Nephron progenitor cell (in vitro differentiated cells): ENCODE results near the gene DNAH1.

Experiments
- DNase-seq: peaks from one replicate; pipeline ENCODE4 v3.0.0; 2021
- H3K27ac Mint-ChIP-seq: 2 replicates; pipeline ENCODE4 v1.8.0; 2021; ENCODE audit warnings: mild to moderate bottlenecking, moderate library complexity, mixed read lengths
- H3K27me3 Mint-ChIP-seq: 2 replicates; pipeline ENCODE4 v1.8.0; 2021; ENCODE audit warnings: mild to moderate bottlenecking, low read depth, mixed read lengths; ENCODE audit not compliant: poor library complexity
- H3K36me3 Mint-ChIP-seq: 2 replicates; pipeline ENCODE4 v1.8.0; 2021; ENCODE audit warnings: low read depth, mixed read lengths
- H3K4me1 Mint-ChIP-seq: 2 replicates; pipeline ENCODE4 v1.8.0; 2021; ENCODE audit warnings: mixed read lengths
- H3K4me3 Mint-ChIP-seq: 2 replicates; pipeline ENCODE4 v1.8.0; 2021; ENCODE audit warnings: mild to moderate bottlenecking, moderate library complexity, mixed read lengths
- H3K9me3 Mint-ChIP-seq: 2 replicates; pipeline ENCODE4 v1.8.0; 2021; ENCODE audit warnings: mild to moderate bottlenecking, moderate library complexity, mixed read lengths
- TF ChIP-seq, protein P1 (sequence below): fragments of 200-600 bp; sonication (generic); IDR thresholded peaks from 2 replicates; pipeline ENCODE4 v1.5.0; 2021; ENCODE audit warnings: antibody characterized with exemption

Gene DNAH1

DNA sequence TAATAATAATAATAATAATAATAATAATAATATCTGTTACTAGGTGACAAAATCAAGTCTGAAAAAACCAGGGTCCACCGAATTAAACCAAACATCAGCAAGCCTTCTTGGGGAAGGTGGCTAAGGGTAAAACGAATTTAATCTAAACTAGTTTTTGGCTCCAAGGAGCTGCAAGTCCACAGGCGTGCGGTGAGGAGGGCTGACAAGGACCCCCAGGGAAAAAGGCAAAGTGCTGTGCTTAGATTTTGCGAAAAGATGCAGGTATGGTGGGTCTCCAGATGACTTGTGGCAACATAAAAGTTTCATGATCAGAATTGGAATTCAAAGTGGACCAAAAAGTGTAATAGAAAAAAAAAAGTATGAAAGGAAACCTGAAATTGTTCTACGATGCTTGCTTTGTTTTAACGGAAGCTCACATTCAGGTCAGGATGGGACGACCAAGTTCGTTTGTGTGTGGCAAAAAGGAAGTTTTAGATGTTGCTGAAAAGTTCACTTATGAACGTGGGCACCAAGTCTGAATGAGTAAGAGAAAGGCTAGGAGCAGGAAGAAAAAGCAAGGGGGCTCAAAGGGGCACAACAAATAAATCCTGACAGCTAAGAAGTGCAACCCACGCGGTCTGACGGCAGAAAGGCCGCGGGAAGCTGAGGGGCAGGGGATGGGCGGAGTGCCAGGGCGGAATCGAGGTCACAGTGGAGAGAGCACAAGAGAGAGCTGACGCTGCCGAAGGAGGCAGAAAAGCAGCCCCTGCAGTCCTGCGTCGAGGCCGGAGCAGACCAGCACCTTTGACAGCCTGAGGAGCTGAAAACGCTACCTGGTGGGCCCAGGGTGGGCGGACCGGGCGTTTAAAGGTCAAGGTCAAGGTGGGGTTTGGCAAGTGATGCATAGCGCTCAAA is 38.8 kb upstream of the DNAH1 start:
- Mint-ChIP-seq H3K27me3 (no peaks in the 10 kb centered on the region), H3K36me3 (peaks cover 37% of the 10 kb centered on the region), H3K4me3 (peak overlapping the region; percentile 96), H3K4me1 (peaks cover 43% of the 10 kb centered on the region), H3K27ac (peak overlapping the region; percentile 92), H3K9me3 (peaks cover 4% of the 10 kb centered on the region)
- TF ChIP-seq, protein P1, sequence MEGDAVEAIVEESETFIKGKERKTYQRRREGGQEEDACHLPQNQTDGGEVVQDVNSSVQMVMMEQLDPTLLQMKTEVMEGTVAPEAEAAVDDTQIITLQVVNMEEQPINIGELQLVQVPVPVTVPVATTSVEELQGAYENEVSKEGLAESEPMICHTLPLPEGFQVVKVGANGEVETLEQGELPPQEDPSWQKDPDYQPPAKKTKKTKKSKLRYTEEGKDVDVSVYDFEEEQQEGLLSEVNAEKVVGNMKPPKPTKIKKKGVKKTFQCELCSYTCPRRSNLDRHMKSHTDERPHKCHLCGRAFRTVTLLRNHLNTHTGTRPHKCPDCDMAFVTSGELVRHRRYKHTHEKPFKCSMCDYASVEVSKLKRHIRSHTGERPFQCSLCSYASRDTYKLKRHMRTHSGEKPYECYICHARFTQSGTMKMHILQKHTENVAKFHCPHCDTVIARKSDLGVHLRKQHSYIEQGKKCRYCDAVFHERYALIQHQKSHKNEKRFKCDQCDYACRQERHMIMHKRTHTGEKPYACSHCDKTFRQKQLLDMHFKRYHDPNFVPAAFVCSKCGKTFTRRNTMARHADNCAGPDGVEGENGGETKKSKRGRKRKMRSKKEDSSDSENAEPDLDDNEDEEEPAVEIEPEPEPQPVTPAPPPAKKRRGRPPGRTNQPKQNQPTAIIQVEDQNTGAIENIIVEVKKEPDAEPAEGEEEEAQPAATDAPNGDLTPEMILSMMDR, result no peak
- DNase-seq, result peak; percentile 58

DNA sequence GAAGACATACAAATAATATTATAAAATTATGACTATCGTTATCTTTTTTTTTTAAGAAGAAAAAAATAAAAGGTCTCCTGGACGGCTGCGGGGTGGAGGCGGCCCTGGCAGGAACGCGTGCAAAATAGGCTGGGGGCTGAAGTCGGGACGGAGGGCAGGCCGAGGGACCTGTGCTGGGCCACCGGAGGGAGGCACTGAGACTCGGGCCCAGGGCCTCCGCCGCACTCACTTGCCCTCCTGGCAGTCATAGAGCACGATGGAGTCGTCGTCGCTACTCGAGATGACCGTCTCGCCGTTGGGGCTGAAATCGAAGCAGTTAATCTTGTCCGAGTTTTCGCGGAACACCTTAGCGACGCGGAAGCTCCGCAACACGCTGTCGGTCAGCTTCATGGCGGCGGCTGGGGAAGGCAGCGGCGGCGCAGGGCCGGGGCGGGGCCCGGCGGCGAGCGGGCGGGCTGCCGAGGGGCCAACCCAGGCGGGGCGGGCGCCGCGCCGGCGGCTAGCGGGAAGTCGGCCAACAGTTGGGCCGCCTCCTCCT is 38.1 kb upstream of the DNAH1 start:
- Mint-ChIP-seq H3K4me1 (peaks cover 43% of the 10 kb centered on the region), H3K27me3 (no peaks in the 10 kb centered on the region), H3K9me3 (peaks cover 4% of the 10 kb centered on the region), H3K36me3 (peaks cover 31% of the 10 kb centered on the region), H3K4me3 (peak overlapping the region; percentile 96), H3K27ac (peak overlapping the region; percentile 100)
- TF ChIP-seq, protein P1, result no peak
- DNase-seq, result peak; percentile 74

DNA sequence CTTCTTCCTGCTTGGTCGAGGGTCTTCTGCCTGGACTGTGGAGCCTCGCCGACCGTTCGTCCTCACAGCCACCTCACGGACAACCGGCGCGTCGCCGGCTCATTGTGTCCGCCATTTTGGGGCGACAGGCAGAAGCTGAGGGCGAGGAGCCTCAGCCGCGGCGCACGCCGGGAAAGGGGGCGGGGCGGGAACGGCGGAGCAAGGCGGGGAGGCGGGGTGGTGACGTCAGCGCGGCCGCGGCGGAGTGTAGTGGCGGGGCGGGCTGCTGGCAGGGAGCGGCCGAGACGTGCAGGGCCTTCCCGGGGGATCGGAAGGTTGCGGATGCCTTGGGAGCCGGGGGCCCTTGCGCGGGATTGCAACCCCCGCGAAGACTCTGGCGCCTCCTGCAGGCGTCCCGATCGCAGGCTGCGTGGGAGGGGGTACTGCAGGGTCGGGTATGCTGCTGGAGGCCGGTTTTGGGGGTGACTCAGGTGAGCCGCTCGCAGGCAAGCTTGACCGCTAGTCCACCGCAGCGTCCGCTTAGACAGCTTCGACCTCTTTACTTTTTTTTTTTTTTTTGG is 37.5 kb upstream of the DNAH1 start, which contains the start of gene WDR82:
Gene WDR82 (minus strand): TSS at position 140 of the 560 bp plus-strand sequence. CDS start 288 bp downstream, outside the sequence.
- Mint-ChIP-seq H3K4me1 (peaks cover 43% of the 10 kb centered on the region), H3K9me3 (peaks cover 4% of the 10 kb centered on the region), H3K27me3 (no peaks in the 10 kb centered on the region), H3K4me3 (peak within 1 kb of the TSS; percentile 96), H3K36me3 (peaks cover 25% of the 10 kb centered on the region), H3K27ac (peak within 1 kb of the TSS; percentile 100)
- peak; percentile 100 for DNase-seq
- TF ChIP-seq, protein P1, result peak; percentile 39

DNA sequence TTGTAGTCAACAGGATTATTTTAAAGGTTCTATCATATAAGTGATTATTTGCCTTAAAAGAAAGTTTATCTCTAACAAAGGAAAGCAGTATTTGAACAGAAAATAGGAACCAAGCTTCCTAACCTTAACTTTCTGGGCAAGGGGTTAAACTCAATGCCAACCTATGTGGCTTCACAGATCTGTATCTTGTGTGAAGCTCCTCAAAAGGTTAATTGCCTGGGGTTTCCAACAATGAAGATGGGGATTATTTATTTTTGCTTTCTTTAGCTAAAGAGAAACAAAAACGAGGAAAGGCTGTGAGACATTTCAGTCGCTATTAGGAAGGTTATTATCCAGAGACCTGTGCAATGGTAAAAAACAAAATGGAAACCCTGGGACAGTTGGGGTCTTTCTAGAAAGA is 36.5 kb upstream of the DNAH1 start:
- TF ChIP-seq, protein P1, result no peak
- Mint-ChIP-seq H3K4me3 (peak overlapping the region; percentile 96), H3K27me3 (no peaks in the 10 kb centered on the region), H3K4me1 (peaks cover 38% of the 10 kb centered on the region), H3K36me3 (peaks cover 15% of the 10 kb centered on the region), H3K27ac (no peak overlapping the region), H3K9me3 (no peaks in the 10 kb centered on the region)
- no peak for DNase-seq

DNA sequence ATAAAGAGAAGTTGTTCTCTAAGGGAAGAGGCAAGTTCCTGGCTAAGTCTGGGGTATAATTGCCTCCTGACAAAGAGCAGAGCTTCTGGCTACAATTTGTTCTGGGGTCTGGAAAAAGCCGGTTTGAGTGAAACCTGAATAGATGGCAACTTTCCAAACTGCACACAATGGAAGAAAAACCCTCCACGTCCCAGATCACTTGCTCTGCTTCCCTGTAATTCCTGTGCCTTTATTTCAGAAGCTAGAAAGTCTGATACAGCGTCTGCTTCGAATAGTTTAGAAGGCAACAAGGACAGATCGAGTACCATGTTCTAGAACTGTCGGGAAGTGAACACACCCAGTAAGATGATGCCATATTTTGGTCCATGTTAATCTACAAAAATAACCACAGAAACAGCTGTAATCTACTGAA is 36.1 kb upstream of the DNAH1 start:
- no peaks in the 10 kb centered on the region for H3K27me3 Mint-ChIP-seq
- H3K4me1 Mint-ChIP-seq, result peaks cover 39% of the 10 kb centered on the region
- TF ChIP-seq, protein P1, result no peak
- no peak overlapping the region for H3K27ac Mint-ChIP-seq
- no peaks in the 10 kb centered on the region for H3K9me3 Mint-ChIP-seq
- DNase-seq, result no peak
- H3K4me3 Mint-ChIP-seq, result peak overlapping the region; percentile 48
- peaks cover 11% of the 10 kb centered on the region for H3K36me3 Mint-ChIP-seq
